ENCODE results near the gene PSMD13.
"Not testable (repeated sequence)": the region's sequence is repeated elsewhere in the genome, so short reads cannot be mapped to it uniquely, and the experiment has no call there.

The PSMD13 gene

GRCh38 chr11:216081-216974 is 20.4 kb upstream of the PSMD13 start:
- TF ChIP-seq EZH2phosphoT487 (conservative IDR thresholded peaks at IDR 0.05; ENCODE audit: low read length) (no peak), CTCF (IDR thresholded peaks at IDR 0.05; ENCODE audit: insufficient read depth, low read length, poor library complexity, severe bottlenecking) (no peak)
- no peak overlapping the region for H3K4me2 ChIP-seq (ENCODE audit: low read depth, low read length, poor library complexity, severe bottlenecking)
- H3K79me2 ChIP-seq (ENCODE audit: insufficient read depth, low read length): no peaks in the 10 kb centered on the region
- peaks cover 10% of the 10 kb centered on the region; the same call in 1 of the 2 replicates for H3F3A ChIP-seq (ENCODE audit: insufficient read depth)
- no peaks in the 10 kb centered on the region for H3K36me3 ChIP-seq (ENCODE audit: low read length)
- H3K27ac ChIP-seq (ENCODE audit: low read depth, low read length): no peak overlapping the region
- no peaks in the 10 kb centered on the region for H3K27me3 ChIP-seq (ENCODE audit: low read length)
- no peaks in the 10 kb centered on the region for H4K20me1 ChIP-seq (ENCODE audit: low read depth, low read length)
- no peaks in the 10 kb centered on the region for H3K9me3 ChIP-seq (ENCODE audit: insufficient read depth, low read length)
- no peak overlapping the region for H3K4me3 ChIP-seq (ENCODE audit: insufficient read depth, low read length, poor library complexity, severe bottlenecking)
- no peak overlapping the region for H2AFZ ChIP-seq (ENCODE audit: low read depth, low read length, severe bottlenecking)
- no peaks in the 10 kb centered on the region for H3K9me2 ChIP-seq (replicated peaks; ENCODE audit: insufficient read depth, low read length)
- no peak overlapping the region for H3K9ac ChIP-seq (ENCODE audit: low read length)

- Histone ChIP-seq H3K27ac (ENCODE audit: low read depth, low read length) (no peak overlapping the region), H3K27me3 (ENCODE audit: low read length) (no peaks in the 10 kb centered on the region), H3K4me2 (ENCODE audit: low read depth, low read length, poor library complexity, severe bottlenecking) (no peak overlapping the region), H3K9me3 (ENCODE audit: insufficient read depth, low read length) (no peaks in the 10 kb centered on the region), H3K79me2 (ENCODE audit: insufficient read depth, low read length) (no peaks in the 10 kb centered on the region), H3F3A (ENCODE audit: insufficient read depth) (peaks cover 10% of the 10 kb centered on the region; the same call in 1 of the 2 replicates), H2AFZ (ENCODE audit: low read depth, low read length, severe bottlenecking) (no peak overlapping the region), H3K36me3 (ENCODE audit: low read length) (no peaks in the 10 kb centered on the region), H3K9ac (ENCODE audit: low read length) (no peak overlapping the region), H3K9me2 (replicated peaks; ENCODE audit: insufficient read depth, low read length) (no peaks in the 10 kb centered on the region), H4K20me1 (ENCODE audit: low read depth, low read length) (no peaks in the 10 kb centered on the region), H3K4me3 (ENCODE audit: insufficient read depth, low read length, poor library complexity, severe bottlenecking) (no peak overlapping the region)
- no peak for TF ChIP-seq EZH2phosphoT487 (conservative IDR thresholded peaks at IDR 0.05; ENCODE audit: low read length)
- TF ChIP-seq CTCF (IDR thresholded peaks at IDR 0.05; ENCODE audit: insufficient read depth, low read length, poor library complexity, severe bottlenecking): no peak
Measured at GRCh38 chr11:217704-218103, 19.1 kb upstream of the PSMD13 start.

GRCh38 chr11:218815-219593 is 17.8 kb upstream of the PSMD13 start:
- H3K9ac ChIP-seq (ENCODE audit: low read length): no peak overlapping the region
- H4K20me1 ChIP-seq (ENCODE audit: low read depth, low read length): no peaks in the 10 kb centered on the region
- H3K27ac ChIP-seq (ENCODE audit: low read depth, low read length): no peak overlapping the region

GRCh38 chr11:220641-221215 is 16.0 kb upstream of the PSMD13 start:
- not testable (repeated sequence) for H3F3A ChIP-seq (ENCODE audit: insufficient read depth); H3K27ac ChIP-seq (ENCODE audit: low read depth, low read length); H3K36me3 ChIP-seq (ENCODE audit: low read length)

More at GRCh38 chr11:218815-219593, 17.8 kb upstream of the PSMD13 start:
- Histone ChIP-seq H3K36me3 (ENCODE audit: low read length) (no peaks in the 10 kb centered on the region), H3K4me2 (ENCODE audit: low read depth, low read length, poor library complexity, severe bottlenecking) (no peak overlapping the region), H3K9me3 (ENCODE audit: insufficient read depth, low read length) (no peaks in the 10 kb centered on the region), H3K27me3 (ENCODE audit: low read length) (no peaks in the 10 kb centered on the region), H3K4me3 (ENCODE audit: insufficient read depth, low read length, poor library complexity, severe bottlenecking) (no peak overlapping the region), H2AFZ (ENCODE audit: low read depth, low read length, severe bottlenecking) (no peak overlapping the region), H3K9me2 (replicated peaks; ENCODE audit: insufficient read depth, low read length) (no peaks in the 10 kb centered on the region), H3F3A (ENCODE audit: insufficient read depth) (peaks cover 10% of the 10 kb centered on the region; the same call in 1 of the 2 replicates), H3K79me2 (ENCODE audit: insufficient read depth, low read length) (no peaks in the 10 kb centered on the region)
- TF ChIP-seq EZH2phosphoT487 (conservative IDR thresholded peaks at IDR 0.05; ENCODE audit: low read length): no peak
- TF ChIP-seq CTCF (IDR thresholded peaks at IDR 0.05; ENCODE audit: insufficient read depth, low read length, poor library complexity, severe bottlenecking): no peak

More at GRCh38 chr11:220641-221215, 16.0 kb upstream of the PSMD13 start:
- H3K9me2 ChIP-seq (replicated peaks; ENCODE audit: insufficient read depth, low read length); H4K20me1 ChIP-seq (ENCODE audit: low read depth, low read length); H3K9ac ChIP-seq (ENCODE audit: low read length); H3K79me2 ChIP-seq (ENCODE audit: insufficient read depth, low read length); H3K27me3 ChIP-seq (ENCODE audit: low read length); H2AFZ ChIP-seq (ENCODE audit: low read depth, low read length, severe bottlenecking); H3K9me3 ChIP-seq (ENCODE audit: insufficient read depth, low read length); H3K4me3 ChIP-seq (ENCODE audit: insufficient read depth, low read length, poor library complexity, severe bottlenecking); H3K4me2 ChIP-seq (ENCODE audit: low read depth, low read length, poor library complexity, severe bottlenecking): not testable (repeated sequence)
